NCI-H345 (cell line): Measurements from ENCODE around the gene ASCL4.

Experiments used
- DNase-seq: peaks from one replicate; lab custom pipeline; 2025; lab: John Stamatoyannopoulos, UW

The ASCL4 gene

DNA sequence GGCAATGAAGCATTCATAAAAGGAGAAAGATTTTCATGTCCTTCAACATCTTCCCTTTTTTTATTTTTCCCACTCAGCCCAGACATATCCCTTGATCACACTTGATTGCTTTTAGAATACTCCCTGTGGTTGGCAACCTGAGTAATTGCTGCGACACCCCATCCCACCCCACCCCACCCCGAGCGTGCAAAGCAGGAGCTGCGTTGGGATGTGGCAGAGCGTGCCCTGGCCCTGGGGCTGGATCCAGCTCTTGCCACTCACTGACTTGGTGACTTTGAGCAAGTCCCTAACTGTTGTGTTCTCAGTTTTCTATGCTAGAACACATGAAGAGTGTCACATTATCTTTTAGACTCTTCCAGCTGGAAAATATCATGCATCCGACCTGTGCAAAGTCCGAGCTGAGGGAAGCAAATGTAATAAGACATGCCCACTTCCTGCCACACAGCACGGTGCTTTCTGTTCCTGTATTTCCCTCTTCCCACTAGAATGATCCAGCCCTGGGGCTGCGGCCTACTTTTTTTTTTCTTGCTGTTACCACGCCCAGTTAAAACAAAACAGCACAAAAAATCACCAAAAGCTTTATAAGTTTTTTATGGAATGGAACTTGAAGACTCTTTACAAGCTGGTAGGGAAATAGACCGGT lies 4.0 kb downstream of the ASCL4 start:
- DNase-seq: no peak

- no peak for DNase-seq
Measured at GRCh38 chr12:107779077-107779831, 4.8 kb downstream of the ASCL4 start.

DNA sequence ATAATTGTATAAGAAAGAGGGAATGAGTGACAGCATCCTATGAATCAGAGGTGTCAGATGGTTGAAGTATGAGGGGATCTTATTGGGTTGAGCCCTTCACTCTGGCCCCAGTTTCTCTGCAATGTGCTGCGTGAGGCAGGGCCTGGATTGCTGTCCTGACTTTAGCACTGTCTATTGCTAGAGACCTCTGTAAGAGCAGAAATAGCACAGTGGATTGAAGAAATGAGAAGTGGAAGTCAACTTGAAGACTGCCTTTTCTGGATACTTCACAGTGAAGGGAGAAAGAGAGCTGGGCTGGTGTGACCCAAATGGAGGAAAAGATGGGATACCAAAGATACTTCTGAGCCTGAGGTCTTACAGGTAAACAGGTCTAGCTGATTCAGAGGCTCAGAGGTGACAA lies 5.8 kb downstream of the ASCL4 start:
- DNase-seq: no peak

- DNase-seq: no peak
Measured at GRCh38 chr12:107782067-107782466, 7.6 kb downstream of the ASCL4 start.

DNA sequence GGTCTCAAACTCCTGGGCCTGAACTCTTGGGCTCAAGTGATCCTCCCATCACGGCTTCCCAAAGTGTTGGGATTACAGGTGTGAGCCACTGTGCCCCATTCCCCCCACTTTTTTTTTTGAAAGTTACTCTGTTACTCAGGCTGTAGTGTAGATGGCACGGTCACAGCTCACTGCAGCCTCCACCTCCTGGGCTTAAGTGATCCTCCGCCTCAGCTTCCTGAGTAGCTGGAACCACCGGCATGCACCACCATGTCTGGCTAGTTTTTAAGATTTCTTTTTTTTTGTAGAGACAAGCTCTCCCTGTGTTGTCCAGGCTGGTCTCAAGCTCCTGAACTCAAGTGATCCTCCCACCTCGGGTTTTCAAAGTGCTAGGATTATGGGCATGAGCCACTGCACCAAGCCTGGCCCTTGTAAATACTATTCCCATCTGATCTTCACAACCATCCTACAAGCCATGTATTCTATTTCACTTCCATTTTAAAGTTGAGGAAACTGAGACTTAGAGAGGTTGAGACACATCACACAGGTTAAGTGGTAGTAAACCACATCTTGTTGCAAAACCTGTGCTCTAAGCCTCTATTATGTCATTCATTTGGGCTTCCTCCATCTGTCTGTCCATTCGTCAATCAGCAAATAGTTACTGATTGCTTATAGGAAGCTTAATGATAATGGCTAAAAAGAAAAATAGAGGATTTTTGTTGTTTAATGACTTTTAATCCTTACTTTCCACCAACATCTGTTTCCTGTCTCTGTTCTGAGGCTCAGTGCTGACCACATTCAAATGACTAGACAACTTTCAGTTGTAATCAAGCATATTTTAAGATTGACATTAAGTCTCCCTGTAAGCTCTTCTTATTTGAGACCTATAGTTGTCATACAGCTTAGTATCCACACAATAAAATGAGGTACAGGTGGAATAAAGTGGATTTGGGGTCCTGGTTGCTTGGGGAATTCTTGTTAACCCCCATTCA lies 9.2 kb downstream of the ASCL4 start:
- DNase-seq: no peak

DNA sequence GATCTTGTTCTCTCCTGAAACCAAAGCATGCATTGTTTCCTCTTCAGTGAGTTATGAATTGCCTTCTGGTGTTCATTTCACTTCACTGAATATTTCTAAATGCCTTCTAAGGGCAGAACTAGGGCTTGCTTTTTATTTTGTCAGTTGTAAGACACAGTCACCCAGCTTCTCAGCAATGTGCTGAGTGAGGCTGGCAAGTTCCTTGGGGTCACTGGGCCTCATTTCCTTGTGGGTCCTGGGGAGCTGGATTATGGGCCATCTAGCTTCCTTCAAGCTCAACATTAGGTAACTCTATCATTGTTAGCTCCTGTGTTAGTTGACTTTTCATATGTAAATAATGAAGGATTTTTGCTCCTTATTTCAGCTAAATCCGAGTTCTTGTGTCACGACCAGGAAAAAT lies 13.8 kb downstream of the ASCL4 start:
- no peak for DNase-seq

GRCh38 chr12:107788690-107789458 lies 14.4 kb downstream of the ASCL4 start:
- DNase-seq: peak; percentile 25

DNA sequence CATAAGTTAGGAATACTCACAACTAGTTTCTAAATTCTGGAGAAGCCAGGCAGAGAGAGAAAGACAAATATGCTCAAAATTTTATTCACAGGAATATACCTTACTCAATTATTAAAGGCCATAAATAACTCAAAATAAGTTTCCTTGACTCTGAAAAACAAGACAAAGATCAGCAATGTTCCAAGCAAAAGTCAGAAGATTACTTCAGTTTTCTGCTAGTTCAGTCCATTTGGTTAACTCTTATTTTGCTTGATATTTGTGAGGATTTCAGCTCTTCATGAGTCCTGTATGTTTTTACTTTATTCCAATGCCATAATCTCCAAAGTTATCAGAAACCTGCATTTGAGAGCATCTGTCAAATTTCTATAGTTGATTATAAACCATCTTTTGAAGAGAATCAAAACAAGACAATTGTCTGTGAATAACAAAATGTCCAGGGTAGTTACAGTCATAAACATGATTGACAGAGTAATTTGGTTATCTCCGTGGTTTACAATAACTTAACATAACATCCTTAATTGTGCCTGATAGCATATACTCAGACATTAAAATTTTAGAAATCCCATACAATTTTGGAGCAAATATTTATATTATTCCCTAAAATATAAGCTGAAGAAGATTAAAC lies 17.1 kb downstream of the ASCL4 start:
- no peak for DNase-seq

- no peak for DNase-seq
Measured at GRCh38 chr12:107794451-107794850, 19.9 kb downstream of the ASCL4 start.

GRCh38 chr12:107798580-107798979 lies 24.1 kb downstream of the ASCL4 start:
- DNase-seq: no peak

DNA sequence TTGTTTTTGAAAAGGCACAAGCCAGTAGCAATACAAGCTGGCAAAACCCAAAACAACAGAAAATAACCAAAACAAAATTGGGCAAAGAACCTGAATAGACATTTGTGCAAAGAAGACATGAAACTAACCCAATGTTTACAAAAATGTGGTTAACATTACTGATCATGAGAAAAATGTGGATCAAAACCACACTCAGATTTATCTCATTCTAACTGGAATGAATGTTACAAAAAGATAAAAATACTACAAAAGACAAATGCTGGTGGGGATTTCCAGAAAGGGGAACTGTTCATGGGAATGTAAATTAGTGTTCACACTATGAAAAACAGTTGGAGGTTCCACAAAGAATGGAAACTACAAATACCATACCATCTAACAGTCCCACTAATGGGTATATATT lies 26.6 kb downstream of the ASCL4 start:
- no peak for DNase-seq

DNA sequence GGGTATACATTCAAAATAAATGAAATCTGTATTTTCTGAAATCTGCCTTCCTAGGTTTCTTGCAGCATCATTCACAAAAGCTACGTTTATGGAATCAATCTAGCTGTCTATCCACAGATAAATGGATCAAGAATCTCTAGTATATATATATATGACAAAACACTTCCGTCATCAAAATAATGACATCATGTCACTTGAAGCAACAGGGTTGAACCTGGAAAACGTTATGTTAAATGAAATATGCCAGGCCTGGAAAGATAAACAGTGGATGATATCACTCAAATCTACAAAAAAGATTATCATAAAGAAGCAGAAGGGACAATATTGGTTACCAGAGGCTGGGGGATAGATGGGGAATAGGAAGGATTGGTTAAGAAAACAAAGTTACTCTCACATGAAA lies 28.6 kb downstream of the ASCL4 start:
- no peak for DNase-seq

DNA sequence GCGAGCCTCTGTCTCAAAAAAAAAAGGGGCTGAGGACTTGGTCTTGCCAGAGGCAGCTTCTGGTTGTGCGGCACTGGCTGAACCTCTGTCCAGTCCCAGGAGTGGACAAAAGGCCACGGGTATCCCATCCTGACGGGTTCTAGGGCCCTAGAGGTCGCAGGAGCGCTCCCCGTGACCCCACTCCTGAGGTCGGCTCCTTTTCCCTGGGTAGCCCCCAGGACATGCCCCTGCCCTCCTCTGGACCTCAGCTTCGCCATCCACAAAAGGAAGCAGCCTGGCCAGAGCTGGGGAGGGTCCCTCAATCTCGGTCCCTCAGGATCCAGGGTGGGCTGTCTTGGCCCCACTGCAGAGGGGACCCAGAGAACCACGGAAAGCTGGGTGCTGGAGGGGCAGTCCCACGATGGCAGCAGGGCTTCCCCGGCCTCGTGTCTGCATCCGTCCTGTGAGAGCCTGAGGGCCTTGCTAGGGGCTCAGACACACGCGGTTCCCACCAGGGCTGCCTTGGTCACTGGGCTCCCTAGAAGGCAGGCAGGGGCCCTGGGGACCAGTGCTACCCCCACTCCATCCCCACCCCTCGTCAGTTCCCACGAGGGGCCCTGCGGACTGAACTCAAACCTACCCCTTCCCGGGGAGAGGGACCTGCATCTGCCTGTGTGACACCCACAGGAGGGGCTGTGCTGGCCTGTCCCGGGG lies 31.1 kb downstream of the ASCL4 start:
- DNase-seq: no peak

DNA sequence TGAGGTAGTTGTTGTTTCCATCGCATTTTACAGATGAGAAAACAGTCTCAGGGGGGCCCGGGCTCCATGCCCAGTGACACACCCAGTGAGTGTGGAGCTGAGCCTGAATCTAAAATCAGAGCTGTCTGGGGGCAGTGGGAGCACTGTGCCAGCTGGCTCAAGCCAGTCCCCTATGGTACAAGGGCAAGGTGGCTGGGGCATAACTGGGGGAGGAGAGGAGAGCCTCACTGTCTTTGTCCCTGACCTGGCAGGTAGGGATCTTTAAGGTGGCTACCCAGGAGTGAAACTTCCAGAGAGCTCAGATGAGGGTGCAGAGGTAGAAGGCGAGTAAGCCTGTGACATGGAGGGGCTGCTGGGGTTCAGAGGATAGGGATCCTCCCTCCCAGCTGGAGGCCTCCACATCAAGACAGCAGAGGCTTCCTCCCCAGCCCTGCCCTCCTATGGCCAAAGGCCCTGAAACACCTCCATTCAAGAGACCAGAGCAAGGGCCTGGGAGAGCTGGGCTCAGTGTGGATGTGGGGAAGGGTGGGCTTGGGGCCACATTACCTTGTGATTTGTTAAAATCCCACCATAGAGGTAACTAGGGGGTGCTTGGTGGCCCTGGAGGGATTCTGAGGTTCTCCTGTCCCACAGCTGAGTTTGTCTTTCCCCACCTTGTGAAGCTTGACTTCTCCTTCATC lies 33.1 kb downstream of the ASCL4 start:
- no peak for DNase-seq

DNA sequence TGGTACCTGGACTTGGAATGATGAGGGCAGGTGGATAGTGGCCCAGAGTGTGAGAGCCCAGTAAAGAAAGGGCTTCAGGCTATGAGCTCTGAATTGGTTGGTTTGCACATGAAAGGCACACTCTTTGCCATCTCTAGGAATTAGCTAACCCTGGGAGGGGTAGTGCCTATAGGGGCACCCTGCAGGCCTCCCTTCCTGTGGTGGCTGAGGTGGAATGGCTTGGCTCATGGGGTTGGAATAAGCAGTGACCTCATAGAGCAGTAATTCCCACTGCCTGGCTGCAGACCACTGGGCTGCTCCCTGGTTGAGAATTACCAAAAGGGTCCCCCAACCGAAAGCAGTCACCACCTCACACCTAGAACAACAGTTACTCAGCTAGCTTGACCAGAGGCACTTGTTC lies 42.7 kb downstream of the ASCL4 start:
- no peak for DNase-seq

DNA sequence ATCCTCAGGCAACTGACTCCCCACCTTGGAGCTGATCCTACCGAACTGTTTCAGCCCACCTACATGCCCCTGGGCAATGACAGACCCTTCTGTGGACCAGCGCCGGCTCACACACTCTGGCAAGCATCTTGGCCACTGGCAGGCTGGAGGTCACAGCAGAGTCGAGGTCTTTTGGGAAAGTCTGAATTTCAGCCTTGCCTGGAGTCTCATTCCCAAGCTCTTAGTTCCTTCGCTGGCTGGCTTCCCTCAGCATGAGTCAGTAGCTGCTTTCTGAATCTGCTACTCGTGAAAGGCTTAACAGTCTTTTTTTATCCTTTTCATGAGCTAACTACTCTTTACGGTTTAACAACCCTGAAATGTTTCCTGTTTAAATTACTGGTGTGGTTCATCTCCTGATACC lies 44.5 kb downstream of the ASCL4 start:
- DNase-seq: no peak

- no peak for DNase-seq
Measured at GRCh38 chr12:107822356-107822755, 47.9 kb downstream of the ASCL4 start.
